Right ventricle myocardium inferior (tissue), 1 donor: ENCODE measurements around the gene MRPL2. TPM values are rescaled to one million over a fixed set of nuclear protein-coding genes. Genes with fewer than 3 reads are reported as not detected.

Source experiments
- ATAC-seq: fragments of 200-7000 bp; cut with Tn5 transposase; one replicate; pipeline ENCODE4 v1.9.1; 2020; ENCODE audit warnings: mild to moderate bottlenecking, moderate library complexity
- DNase-seq: peaks from one replicate; pipeline ENCODE4 v3.0.0; 2021; ENCODE audit errors: missing footprints
- intact Hi-C: fragments of 100-400 bp; cut with DNase I; formaldehyde crosslinking; loops from one replicate; pipeline ENCODE4 v1.11.0; 2022
- total RNA-seq: library from RNA; stranded (reverse); fragmentation: NEBNext Ultra II Directional; extraction: Animal tissue kit (Norgen Biotek cat#: 25700); gene quantifications from one replicate; pipeline ENCODE4 v1.2.1, GENCODE V29; 2021
- donor health status: DM: no; HTN: yes; CAD: no; lungs with severe emphysema.

Gene MRPL2
- total RNA-seq, 1 donor from 2014 or later = 99.7 TPM

GRCh38 chr6:43035495-43036194, 23.6 kb downstream of the MRPL2 start:
- ATAC-seq (peak; percentile 93), DNase-seq (no peak)
- intact Hi-C loops = loop anchor here (1.0 to 2.0 kb wide), 2 partner anchors 17 to 18 kb away; partner anchors contain the start of gene CUL7

DNA sequence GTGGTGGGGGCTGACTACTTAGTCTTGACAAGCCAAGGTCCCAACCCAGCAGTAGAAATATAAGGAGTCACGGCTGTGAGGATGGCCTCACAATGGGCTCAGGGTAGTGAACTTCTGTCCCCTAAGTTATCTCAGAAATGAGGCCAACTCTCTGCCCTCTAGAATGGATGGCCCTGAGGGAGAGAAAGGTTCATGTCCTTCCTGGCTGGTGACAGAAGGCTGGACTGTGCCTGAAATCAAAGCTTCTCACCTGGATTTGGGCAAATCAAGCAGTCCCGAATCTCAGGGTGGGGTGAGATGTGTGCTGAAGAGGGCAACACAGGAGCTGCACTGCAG, 25.1 kb downstream of the MRPL2 start:
- DNase-seq (no peak), ATAC-seq (no peak)
- intact Hi-C loops = no loop called here

- DNase-seq (no peak), ATAC-seq (no peak)
- intact Hi-C loops = no loop called here
These were observed 25.6 kb downstream of the MRPL2 start for GRCh38 chr6:43033496-43034189.

- intact Hi-C loops = no loop called here
- no peak for ATAC-seq
These were observed 26.9 kb downstream of the MRPL2 start for GRCh38 chr6:43032326-43032725.

DNA sequence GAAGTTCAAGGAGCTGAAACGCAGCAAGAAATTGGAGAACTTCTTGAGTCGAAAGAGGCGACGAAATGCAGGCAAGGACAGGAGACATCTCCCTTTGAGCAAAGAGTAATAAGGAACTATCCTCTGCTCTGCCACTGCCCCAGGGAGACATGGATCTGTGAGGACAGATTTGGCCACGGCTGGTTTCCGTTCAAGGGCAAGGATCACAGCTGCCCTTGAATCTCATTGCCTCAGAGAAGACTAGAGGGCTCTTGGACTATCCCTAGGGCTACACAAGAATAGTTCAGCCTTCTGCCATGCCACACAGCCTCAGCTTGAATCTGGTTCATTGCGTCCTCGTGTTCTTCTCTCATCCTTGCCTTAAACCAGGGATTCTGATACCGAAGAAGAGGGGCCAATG, 30.1 kb downstream of the MRPL2 start:
- DNase-seq = no peak
- no peak for ATAC-seq
- intact Hi-C loops = no loop called here

More at GRCh38 chr6:43032326-43032725, 26.9 kb downstream of the MRPL2 start:
- no peak for DNase-seq

GRCh38 chr6:43026365-43026764, 32.9 kb downstream of the MRPL2 start:
- ATAC-seq (no peak), DNase-seq (no peak)
- intact Hi-C loops = no loop called here

DNA sequence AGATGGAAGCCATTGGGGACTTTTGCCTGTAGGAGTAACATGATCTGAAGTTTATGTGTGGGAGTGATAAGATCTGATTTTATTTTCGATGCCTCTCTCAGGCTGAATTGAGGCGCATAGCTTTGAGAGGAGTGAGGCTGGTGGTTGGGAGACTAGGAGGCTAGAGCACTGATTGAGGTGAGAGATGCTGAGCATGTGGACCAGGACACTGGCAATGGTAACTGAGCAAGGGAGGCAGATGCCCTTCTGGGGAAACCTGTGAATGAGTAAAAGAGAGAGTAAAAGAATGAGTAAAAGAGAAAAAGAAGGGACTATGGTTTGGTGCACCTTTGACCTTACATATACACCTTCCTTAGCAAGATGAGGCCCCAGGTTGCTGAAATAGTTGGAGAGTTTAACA, 34.8 kb downstream of the MRPL2 start:
- intact Hi-C loops = no loop called here
- DNase-seq (no peak), ATAC-seq (no peak)

DNA sequence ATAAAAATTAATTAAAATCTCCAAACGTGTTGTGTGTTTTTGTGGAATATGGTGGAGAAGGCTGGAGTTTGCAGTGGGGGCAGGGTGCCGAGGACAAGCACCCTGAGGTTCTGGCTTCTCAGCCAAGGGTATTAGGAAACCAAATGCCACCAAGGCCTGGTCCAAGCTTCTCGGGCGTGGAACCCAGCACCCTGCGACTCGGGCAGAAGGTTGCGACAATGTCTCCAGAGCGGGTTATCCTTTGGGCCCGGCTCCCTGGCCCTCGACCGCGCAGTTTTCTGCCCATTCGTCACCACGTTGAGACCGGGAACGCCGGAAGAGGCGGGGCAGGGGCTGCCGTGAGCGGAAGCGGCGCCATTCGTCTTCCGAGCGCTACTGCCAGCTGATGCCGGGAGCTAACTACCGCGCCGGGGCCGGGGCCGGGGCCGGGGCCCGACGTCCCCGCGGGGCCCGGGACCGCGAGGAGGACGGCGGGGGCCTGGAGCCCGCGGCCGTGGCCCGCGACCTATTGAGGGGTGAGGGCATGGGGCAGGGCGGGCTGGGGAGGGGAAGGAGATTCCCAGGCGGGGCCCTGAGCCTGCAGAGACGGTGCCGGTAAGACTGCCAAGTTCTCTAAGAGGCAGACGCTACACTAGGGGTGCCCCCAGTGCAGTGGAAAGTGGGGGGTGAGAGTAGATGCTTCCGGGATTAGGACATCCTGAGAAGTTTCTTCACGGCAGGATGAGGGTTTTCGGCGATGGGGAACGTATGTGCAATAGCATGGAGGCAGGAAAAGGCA, 37.8 kb downstream of the MRPL2 start, which contains the start of gene RRP36:
RRP36 (plus strand) TSS at position 354 of the 778 bp plus-strand sequence; CDS start at position 386, 32 bp downstream.
- peak; percentile 93 for DNase-seq
- intact Hi-C loops = no loop called here
- peak; percentile 79 for ATAC-seq

GRCh38 chr6:43020847-43021246, 38.4 kb downstream of the MRPL2 start:
- intact Hi-C loops = no loop called here
- ATAC-seq = no peak
- no peak for DNase-seq

DNA sequence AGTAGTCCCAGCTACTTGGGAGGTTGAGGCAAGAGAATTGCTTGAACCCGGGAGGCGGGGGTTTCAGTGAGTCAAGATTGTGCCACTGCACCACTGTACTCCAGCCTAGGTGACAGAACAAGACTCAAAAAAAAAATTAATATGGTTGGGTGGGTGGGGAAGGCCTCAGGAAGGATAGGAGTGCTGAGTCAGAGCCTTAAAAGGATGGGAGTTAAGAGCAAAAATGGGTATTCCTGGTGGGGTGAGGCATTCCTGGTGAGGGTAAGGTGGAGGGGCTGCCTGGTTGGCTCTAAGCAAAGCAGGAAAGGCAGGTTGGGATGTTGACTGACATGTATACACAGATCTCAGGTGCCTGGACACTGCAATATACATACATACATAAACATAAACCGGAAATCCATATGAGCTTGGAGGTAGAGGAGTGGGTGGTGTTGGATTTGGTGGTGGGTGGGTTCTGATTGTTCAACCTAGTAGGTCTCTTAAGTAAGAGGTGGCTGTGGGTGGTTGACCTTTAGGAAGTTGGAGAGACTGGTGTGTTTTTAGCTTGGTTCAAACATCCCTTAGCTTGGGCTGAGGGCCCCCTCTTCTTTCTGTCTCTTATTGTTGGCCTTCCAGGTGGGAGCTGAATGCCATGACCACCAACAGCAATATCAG, 39.1 kb downstream of the MRPL2 start:
- intact Hi-C loops = no loop called here
- ATAC-seq (no peak), DNase-seq (no peak)

GRCh38 chr6:43019152-43019551, 40.1 kb downstream of the MRPL2 start:
- intact Hi-C loops = no loop called here
- ATAC-seq = no peak
- no peak for DNase-seq

DNA sequence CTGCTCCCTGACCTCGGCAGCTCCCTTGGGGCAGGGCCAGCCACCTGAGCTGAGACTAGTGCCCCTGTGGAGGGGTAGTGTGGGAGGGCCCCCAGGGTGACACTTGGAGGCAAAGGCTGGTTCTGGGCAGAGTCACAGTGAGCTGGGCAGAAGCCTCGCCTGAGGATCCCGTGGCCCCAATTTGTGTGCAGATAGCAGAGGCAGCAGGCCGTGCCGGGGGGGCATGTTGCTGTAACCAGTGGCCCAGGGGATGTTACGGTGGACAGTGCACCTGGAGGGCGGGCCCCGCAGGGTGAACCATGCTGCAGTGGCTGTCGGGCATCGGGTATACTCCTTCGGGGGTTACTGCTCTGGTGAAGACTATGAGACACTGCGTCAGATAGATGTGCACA, 42.3 kb downstream of the MRPL2 start:
- DNase-seq = peak; percentile 73
- intact Hi-C loops = loop anchor here (1.0 kb wide), 1 partner anchor 19 kb away; no protein-coding TSS in a partner anchor
- ATAC-seq = no peak

GRCh38 chr6:43016176-43016942, 42.9 kb downstream of the MRPL2 start:
- ATAC-seq = no peak
- no peak for DNase-seq
- intact Hi-C loops = no loop called here

DNA sequence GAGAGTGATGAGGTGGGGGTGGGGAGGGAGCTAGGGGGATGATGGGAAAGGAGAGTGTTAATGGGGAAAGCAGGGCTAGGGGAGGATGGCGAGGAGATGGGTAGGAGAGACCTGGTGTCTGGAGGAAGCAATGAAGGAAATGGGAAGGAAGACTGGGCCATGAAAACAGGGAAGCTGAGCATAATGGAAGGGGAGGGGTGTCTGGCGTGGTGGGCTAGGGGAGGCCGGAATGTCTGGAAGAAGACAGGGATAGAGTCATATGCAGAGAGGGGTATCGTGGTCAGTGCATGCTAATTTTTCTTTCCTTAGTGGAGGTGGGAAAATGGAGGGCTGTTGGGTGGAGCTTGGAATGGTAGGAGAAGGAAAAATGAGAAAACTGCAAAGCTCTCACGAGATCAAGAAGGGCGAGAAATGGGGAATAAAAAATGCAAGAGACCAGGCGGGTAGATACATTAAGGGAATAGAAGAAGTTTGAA, 44.8 kb downstream of the MRPL2 start:
- intact Hi-C loops = loop anchor here (1.0 kb wide), 1 partner anchor 45 kb away; the partner anchor contains the start of genes KLC4 and MRPL2

GRCh38 chr6:43013843-43014433, 45.3 kb downstream of the MRPL2 start, which contains the start of the genes KLHDC3 and MEA1:
KLHDC3 (plus strand) TSS chr6:43014249; CDS start chr6:43017193, 2,944 bp downstream.
MEA1 (minus strand) TSS chr6:43013946; CDS start chr6:43013813, 133 bp downstream.
- DNase-seq = peak; percentile 99
- ATAC-seq = peak; percentile 95
- intact Hi-C loops = loop anchor here (1.0 kb wide), 2 partner anchors 30 to 45 kb away; partner anchors contain the start of genes KLC4, MRPL2 and PPP2R5D

More for the DNA sequence above, 44.8 kb downstream of the MRPL2 start:
- ATAC-seq (no peak), DNase-seq (no peak)

DNA sequence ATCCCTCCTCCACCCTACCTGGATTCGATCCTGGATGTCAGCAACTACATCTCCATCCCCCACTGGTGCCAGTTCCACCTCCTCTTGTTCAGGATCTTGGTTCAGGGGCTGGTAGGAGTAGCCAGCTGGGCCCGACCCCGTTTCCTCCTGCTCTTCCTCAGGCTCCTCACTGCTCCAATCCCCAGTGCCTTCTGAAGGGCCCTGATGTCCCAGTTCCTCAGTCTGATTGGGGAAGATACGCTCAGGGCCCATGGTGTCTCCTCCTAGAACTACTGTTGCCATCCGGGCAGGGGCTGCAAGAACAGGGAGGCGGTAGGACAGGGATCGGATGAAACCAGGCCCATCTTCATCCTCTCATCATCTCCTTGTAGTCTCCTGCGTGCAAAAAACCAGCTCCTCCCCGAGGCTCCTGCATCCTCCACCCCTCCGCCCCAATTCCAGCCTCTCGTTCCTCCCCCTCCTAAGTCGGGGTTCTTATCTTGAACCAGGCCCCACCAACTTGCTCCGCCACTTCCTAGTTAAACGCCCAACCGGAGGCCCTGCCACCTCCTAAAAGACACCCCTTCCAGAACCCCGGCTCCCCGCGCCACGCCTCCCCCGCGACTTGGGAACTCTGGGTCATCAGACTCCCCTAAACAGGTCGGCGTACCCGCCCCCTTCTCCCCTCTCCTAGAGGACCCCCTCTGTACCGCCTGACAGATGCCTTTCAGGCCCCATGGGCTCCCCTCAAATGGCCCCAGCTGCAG, 46.0 kb downstream of the MRPL2 start:
- intact Hi-C loops = loop anchor here (1.0 kb wide), 1 partner anchor 29 kb away; the partner anchor contains the start of gene PPP2R5D
- DNase-seq (no peak), ATAC-seq (no peak)

DNA sequence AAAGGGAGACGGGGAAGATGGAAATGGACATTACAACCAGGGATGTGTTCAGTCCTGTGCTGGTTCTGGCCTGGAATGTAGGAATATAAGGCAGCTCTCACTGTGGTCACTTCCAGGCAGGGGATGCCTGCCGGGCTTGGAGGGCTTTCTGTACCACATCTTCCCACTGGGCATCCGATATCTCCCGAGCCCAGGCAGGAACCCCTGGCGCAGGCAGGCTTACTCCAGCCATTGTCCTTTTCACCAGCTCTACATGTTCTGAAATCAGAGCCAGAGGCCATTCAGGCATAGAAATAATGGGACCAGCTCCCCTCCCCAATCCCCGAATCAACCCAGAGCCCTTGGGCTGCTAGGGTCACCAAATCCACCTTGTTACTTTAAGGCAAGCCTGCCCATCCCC, 46.9 kb downstream of the MRPL2 start:
- intact Hi-C loops = no loop called here
- DNase-seq = no peak
- ATAC-seq = no peak
